ENCODE results near the gene NECAB3.
"Not testable (repeated sequence)": the region's sequence is repeated elsewhere in the genome, so short reads cannot be mapped to it uniquely, and the experiment has no call there.

NECAB3 gene
- total RNA-seq: 2.1 to 16.7 (median 8.9) reads per million in 18 experiments

GRCh38 chr20:33674294-33675135 lies at the start of gene NECAB3:
Gene NECAB3, minus strand, starts transcription at chr20:33674428. Its CDS starts 76 bp downstream, at chr20:33674352.
- peak; percentile 58 to 84 for DNase-seq

GRCh38 chr20:33721391-33722140 lies 47.3 kb upstream of the NECAB3 start:
- DNase-seq: no peak

GRCh38 chr20:33719989-33720709 lies 45.9 kb upstream of the NECAB3 start, which contains the start of gene PXMP4:
Gene PXMP4, minus strand, starts transcription at chr20:33720310. Its CDS starts 103 bp downstream, at chr20:33720207.
- peak; percentile 97 to 99 for DNase-seq

- DNase-seq: peak in 1 of 2 donors; percentile 3
These were observed 45.2 kb upstream of the NECAB3 start for GRCh38 chr20:33719277-33719988.

GRCh38 chr20:33716498-33716897 lies 42.3 kb upstream of the NECAB3 start:
- no peak for DNase-seq

GRCh38 chr20:33713865-33714367 lies 39.7 kb upstream of the NECAB3 start:
- no peak for DNase-seq

- no peak for DNase-seq
These were observed 37.2 kb upstream of the NECAB3 start for GRCh38 chr20:33711446-33711738.

GRCh38 chr20:33710681-33711445 lies 36.6 kb upstream of the NECAB3 start:
- DNase-seq: no peak

GRCh38 chr20:33709905-33710541 lies 35.8 kb upstream of the NECAB3 start:
- DNase-seq: peak in 1 of 2 donors; percentile 24

- DNase-seq: no peak
These were observed 35.2 kb upstream of the NECAB3 start for GRCh38 chr20:33709398-33709797.

GRCh38 chr20:33707668-33708067 lies 33.4 kb upstream of the NECAB3 start:
- DNase-seq: no peak

GRCh38 chr20:33704197-33704924 lies 30.1 kb upstream of the NECAB3 start:
- no peak for DNase-seq

- DNase-seq: no peak
These were observed 29.4 kb upstream of the NECAB3 start for GRCh38 chr20:33703498-33704137.

GRCh38 chr20:33702861-33703260 lies 28.6 kb upstream of the NECAB3 start:
- DNase-seq: no peak

GRCh38 chr20:33701629-33702450 lies 27.6 kb upstream of the NECAB3 start:
- DNase-seq: no peak

- not testable (repeated sequence) for DNase-seq
These were observed 26.6 kb upstream of the NECAB3 start for GRCh38 chr20:33700696-33701441.

- DNase-seq: not testable (repeated sequence)
These were observed 24.7 kb upstream of the NECAB3 start for GRCh38 chr20:33698966-33699365.

GRCh38 chr20:33697129-33697528 lies 22.9 kb upstream of the NECAB3 start:
- DNase-seq: no peak

Measured in inflammatory macrophage (primary cell).